Measurements from ENCODE around the gene MCM8. TPM values are rescaled to one million over a fixed set of nuclear protein-coding genes. Genes with fewer than 3 reads are reported as not detected.

Gene MCM8
- total RNA-seq, 4 donors from 2014 or later, result 4.6 to 7.4 (median 6.0) TPM

DNA sequence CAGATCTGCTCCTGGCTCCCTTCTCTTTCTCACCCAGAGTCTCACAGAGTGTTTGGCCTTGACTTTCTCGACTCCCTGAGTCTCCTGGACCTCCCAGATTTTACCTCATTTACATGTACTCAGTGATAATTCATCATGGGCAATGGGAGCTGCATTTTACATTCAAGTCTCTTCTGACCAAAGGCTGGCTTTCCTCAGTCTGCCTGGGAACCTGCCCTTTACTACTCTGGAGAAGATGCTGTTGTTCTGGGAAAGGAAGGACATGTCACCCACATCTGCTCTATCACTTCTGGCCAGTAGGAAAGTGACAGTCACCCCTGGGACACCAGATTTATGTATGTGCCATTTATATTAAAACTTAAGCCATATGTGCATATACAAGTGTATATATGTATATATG, 96.0 kb downstream of the MCM8 start:
- WGBS, 2 donors (ENCODE audit: low coverage in 1 of 2), result 50 to 83% methylated on average over 1 of the region's 1 CpG
- no peak for ATAC-seq
- no peaks in the 10 kb centered on the region for H3K9me3 ChIP-seq
- H3K4me3 ChIP-seq, result no peak overlapping the region
- no peak overlapping the region for H3K27ac ChIP-seq
- no peaks in the 10 kb centered on the region for H3K4me1 ChIP-seq
- H3K27me3 ChIP-seq, result peaks cover 14% of the 10 kb centered on the region
- peaks cover 0 to 13% of the 10 kb centered on the region in 2 donors for H3K36me3 ChIP-seq
- TF ChIP-seq, protein P1, sequence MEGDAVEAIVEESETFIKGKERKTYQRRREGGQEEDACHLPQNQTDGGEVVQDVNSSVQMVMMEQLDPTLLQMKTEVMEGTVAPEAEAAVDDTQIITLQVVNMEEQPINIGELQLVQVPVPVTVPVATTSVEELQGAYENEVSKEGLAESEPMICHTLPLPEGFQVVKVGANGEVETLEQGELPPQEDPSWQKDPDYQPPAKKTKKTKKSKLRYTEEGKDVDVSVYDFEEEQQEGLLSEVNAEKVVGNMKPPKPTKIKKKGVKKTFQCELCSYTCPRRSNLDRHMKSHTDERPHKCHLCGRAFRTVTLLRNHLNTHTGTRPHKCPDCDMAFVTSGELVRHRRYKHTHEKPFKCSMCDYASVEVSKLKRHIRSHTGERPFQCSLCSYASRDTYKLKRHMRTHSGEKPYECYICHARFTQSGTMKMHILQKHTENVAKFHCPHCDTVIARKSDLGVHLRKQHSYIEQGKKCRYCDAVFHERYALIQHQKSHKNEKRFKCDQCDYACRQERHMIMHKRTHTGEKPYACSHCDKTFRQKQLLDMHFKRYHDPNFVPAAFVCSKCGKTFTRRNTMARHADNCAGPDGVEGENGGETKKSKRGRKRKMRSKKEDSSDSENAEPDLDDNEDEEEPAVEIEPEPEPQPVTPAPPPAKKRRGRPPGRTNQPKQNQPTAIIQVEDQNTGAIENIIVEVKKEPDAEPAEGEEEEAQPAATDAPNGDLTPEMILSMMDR (IDR thresholded peaks at IDR 0.05), result no peak
- TF ChIP-seq EP300 (IDR thresholded peaks at IDR 0.05) (no peak), POLR2A (IDR thresholded peaks at IDR 0.05) (no peak), POLR2AphosphoS5 (IDR thresholded peaks at IDR 0.05) (no peak)

DNA sequence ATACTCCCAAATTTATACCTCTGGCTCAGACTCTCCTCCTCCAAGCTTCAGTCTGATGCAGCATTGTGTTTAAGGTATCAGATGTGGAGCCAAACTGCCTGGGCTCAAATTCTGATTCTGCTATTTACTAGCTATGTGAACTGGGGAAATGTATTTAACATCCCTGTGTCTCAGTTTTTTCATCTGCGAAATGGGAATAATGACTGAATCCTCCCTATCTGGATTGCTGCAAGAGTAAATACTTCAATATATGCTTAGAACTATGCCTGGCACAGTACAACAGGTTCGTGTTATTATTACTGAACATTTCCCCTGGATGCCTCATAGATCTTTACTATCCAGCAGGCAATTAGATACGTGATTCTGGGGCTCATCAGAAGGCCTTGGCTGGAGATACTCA, 97.9 kb downstream of the MCM8 start:
- Histone ChIP-seq H3K27ac (no peak overlapping the region), H3K4me1 (peaks cover 0 to 12% (median 8%) of the 10 kb centered on the region in 3 donors), H3K27me3 (peaks cover 33% of the 10 kb centered on the region), H3K9me3 (no peaks in the 10 kb centered on the region), H3K4me3 (no peak overlapping the region), H3K36me3 (no peaks in the 10 kb centered on the region)
- ATAC-seq, result no peak
- TF ChIP-seq, protein P1 (IDR thresholded peaks at IDR 0.05), result no peak
- TF ChIP-seq EP300 (IDR thresholded peaks at IDR 0.05) (no peak), POLR2AphosphoS5 (IDR thresholded peaks at IDR 0.05) (no peak), POLR2A (IDR thresholded peaks at IDR 0.05) (no peak)
- WGBS, 2 donors (ENCODE audit: low coverage in 1 of 2), result 93 to 100% methylated on average over 1 to 2 of the region's 3 CpGs

Small RNA genes lying within 50 kb of the gene (small RNA-seq; reads per million reads assigned to genes)
- gene RF00019, result 0 reads per million in 4 donors
- gene RN7SL498P, result 0 reads per million in 4 donors

Other genes starting within 250 kb of the MCM8 start
- 1 to 10 TPM in 3 of 4 donors, under 1 TPM in 1; 0.93 to 3.3 (median 2.1) TPM for gene SHLD1, start 200.3 kb upstream of the MCM8 start, total RNA-seq
- 1 to 10 TPM in 3 of 4 donors, under 1 TPM in 1; 0.89 to 1.6 (median 1.2) TPM for gene CHGB, start 39.1 kb upstream of the MCM8 start, total RNA-seq
- gene TRMT6, start 119 bp upstream of the MCM8 start, total RNA-seq, result 10 to 100 TPM in 3 of 4 donors, 1 to 10 TPM in 1; 9.5 to 13.6 (median 12.5) TPM
- gene CRLS1, start 55.5 kb downstream of the MCM8 start, total RNA-seq, result 10 to 100 TPM; 28.0 to 56.5 (median 42.7) TPM
- not detected for gene LRRN4, start 103.4 kb downstream of the MCM8 start, total RNA-seq
- 1 to 10 TPM in 2 of 4 donors, under 1 TPM in 2; 0.16 to 2.2 (median 1.0) TPM for gene FERMT1, start 172.4 kb downstream of the MCM8 start, total RNA-seq

Measured in gastroesophageal sphincter (tissue), 4 donors.